IPS-NIHi7 (cell line): ENCODE data around the gene ALDH3B1.
A peak's percentile ranks its signal among the peaks of the same experiment; 100 is the strongest.

Experiments
- DNase-seq: peaks from one replicate; pipeline ENCODE4 v3.0.0; 2012; ENCODE audit warnings: mixed read lengths; ENCODE audit errors: extremely low spot score

The ALDH3B1 gene

DNA sequence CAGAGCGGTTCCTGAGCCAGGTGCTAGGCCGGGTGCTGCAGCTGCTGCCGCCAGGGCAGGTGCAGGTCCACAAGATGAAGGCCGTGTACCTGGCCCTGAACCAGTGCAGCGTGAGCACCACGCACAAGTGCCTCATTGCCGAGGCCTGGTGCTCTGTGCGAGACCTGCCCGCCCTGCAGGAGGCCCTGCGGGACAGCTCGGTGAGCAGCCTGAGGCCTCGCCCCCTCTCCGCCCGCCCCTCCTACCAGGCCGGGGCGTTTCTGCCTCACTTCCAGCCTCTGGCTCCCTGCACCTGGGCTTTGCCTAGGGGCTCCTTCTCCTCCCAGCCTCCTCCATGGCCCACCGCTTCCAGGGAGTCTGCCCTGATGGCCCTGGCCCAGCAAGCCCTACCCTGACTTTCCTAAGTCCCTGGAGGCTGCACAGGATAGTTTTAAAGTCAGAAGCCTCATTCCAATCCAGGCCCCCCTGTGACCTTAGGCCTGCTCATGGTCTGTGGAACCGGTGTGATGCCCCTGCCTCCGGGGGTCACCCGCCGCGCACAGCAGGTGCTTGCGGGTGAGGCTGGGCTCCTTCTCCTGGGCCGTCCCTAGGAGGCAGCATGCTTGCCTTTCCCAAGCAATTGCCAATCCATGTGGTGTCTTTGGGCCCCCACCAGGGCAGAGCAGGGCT, 34.2 kb downstream of the ALDH3B1 start:
- DNase-seq: peak; percentile 48

- DNase-seq: no peak
Measured at GRCh38 chr11:68044898-68045351, 34.8 kb downstream of the ALDH3B1 start.

- DNase-seq: no peak
Measured at GRCh38 chr11:68047437-68048290, 37.5 kb downstream of the ALDH3B1 start.

DNA sequence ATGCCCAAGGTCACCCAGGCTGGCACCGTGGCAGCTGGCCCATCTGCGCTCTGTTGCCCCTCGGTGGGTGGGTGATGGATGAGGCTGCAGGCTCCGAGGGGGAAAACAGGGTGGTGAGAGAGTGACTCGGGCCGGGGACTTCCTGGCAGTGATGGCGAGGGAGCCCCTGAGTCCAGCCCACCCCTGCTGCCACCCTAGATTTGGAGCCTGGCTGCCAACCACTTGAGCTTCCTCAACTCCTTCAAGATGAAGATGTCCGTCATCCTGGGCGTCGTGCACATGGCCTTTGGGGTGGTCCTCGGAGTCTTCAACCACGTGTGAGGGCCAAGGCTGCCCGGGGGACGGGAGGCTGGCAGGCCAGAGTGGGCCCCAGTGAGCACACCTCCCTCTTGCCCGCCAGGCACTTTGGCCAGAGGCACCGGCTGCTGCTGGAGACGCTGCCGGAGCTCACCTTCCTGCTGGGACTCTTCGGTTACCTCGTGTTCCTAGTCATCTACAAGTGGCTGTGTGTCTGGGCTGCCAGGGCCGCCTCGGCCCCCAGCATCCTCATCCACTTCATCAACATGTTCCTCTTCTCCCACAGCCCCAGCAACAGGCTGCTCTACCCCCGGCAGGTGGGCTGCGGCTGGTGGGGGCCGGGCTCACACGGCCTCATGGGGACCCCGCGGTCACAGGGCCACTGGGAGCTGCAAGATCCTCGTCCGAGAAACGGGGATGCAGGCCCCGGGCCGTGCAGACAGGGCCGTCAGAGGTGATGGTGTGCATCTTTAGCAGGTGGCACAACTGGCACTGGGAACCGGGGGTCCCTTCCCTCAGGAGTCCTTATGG, 38.8 kb downstream of the ALDH3B1 start:
- DNase-seq: no peak

- no peak for DNase-seq
Measured at GRCh38 chr11:68049509-68050370, 39.6 kb downstream of the ALDH3B1 start.

- peak; percentile 13 for DNase-seq
Measured at GRCh38 chr11:68050371-68050841, 40.3 kb downstream of the ALDH3B1 start.

DNA sequence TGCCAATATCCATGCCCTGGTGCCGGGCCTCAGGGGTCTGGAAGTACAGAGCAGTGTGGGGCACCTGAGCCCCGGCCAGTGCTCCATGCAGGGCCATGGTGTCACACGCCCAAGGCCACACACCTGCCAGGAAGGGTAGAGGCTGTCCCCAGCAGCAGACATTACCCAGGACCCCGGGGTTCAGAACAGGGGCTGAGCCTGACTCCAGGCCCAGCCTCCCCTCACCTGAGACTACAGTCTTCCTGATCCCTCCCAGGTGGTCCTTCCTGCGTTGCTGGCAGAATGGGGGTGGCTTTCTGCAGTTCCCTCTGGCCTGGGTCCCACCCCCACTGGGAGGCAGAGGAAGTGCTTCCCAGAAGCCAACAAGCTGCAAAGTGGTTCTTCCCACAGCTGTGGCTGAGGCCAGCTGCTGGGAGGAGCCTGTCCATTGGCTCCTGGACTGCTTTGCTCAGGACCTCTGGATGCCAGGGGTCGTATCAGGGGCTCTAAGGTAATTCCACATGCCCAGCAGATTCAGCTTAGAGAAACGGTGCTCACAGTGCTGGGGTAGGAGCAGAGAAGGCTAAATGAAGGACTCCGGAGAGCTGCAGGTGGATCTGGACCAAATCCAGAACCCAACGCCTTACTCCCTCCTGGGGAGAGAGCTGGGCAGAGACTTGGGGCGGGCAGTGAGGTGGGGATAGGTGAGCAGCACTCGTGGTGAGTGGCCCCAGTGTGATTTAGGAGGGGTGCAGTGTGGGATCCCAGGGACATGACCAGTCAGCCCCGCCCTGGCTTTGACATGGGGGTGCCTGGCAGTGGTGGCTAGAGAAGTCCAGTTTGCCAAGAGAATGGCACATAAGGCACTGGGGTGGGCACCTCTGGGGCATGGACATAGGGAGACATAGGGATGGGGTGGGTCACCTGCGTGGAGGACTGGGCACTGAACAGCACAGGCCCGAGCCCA, 41.3 kb downstream of the ALDH3B1 start:
- DNase-seq: peak; percentile 54

DNA sequence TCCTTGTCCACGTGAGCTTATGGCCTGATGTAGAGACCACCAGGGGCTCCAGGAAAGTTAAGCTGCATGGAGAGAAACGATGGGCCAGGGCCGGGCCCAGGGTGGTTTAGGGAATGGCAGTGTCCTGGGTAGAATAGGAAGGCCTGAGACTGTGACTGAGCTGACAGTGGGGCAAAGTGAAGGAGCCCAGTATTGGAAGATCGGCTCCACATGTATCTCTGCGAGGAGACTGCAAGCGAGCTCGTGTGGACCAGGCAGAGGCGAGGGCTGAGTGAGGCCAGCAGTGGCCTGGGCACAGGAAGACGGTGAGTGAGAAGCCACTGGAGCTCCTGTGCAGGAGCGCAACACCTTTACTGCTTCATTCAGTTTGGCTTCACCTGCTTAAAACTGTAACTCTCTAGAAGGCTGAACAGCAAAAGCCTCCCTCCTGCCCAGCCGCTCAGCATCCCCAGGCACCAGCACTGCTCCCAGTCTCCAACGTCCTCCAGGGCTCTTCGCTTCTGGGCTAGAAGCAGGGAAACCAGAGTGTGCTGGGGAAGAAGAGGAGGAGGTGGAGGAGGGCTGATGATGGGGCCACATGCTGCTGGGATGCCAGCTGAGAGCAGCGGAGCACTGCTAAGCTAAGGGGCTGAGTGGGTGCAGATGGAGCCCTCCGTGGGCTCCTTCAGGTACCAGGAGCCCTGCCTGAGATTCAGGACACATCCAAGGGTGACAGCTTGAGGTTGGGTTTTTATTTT, 42.2 kb downstream of the ALDH3B1 start:
- no peak for DNase-seq

DNA sequence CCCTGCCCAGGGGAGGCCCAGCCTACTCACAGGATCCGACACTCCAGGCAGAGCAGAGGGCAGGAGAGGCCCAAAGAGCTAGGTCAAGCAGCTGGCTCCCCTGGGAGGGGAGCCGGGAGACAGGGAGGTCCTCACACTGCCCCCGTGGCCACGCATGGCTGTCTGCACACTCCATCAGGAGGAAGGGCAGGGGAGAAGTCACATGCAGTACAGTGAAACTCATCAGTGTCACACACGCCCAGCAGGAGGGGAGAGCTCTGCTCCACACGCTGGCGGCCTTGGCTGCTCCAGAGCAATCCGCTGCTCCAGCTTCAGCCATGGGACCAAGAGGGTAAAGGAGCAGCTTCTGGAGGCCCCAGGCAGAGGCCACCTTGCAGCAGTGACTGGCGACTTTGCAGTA, 43.0 kb downstream of the ALDH3B1 start:
- no peak for DNase-seq

DNA sequence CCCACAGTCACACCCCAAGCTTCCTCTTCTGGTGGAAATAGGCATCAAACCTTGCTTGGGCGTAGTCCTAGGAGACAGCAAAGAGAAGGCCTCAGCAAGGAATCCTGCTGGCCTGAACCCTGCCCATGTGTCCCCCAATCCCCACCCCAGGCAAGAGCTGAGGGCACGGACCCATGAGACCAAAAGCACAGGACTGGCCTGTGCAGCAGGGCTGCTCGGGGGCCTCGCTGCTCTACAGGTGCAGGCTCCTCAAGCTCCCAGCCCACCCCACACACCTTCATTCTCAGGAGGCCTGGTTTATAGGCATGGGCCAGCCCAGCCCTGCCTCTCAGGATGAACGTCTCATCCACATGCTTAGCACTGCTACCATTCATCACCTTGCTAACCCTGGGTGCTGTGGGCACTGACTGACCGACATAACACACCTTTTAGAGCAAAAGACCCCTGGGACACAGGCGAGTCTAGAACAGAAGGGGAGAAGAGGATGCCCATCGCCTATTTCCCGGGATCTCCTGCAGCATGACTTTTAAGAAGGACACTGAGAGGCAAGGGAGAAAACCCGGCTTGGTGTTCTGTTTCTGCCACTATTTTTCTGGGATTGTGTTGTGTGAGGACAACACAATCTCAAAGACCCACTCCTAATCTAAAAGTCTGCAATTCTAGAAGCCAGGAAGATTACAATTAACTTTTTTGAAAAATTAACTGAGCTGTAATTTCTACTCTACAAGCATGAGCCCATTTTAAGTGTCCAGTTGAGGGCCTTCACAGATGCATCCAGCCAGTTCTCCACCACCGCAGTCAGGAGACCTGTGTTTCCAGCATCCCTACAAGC, 44.1 kb downstream of the ALDH3B1 start:
- no peak for DNase-seq

DNA sequence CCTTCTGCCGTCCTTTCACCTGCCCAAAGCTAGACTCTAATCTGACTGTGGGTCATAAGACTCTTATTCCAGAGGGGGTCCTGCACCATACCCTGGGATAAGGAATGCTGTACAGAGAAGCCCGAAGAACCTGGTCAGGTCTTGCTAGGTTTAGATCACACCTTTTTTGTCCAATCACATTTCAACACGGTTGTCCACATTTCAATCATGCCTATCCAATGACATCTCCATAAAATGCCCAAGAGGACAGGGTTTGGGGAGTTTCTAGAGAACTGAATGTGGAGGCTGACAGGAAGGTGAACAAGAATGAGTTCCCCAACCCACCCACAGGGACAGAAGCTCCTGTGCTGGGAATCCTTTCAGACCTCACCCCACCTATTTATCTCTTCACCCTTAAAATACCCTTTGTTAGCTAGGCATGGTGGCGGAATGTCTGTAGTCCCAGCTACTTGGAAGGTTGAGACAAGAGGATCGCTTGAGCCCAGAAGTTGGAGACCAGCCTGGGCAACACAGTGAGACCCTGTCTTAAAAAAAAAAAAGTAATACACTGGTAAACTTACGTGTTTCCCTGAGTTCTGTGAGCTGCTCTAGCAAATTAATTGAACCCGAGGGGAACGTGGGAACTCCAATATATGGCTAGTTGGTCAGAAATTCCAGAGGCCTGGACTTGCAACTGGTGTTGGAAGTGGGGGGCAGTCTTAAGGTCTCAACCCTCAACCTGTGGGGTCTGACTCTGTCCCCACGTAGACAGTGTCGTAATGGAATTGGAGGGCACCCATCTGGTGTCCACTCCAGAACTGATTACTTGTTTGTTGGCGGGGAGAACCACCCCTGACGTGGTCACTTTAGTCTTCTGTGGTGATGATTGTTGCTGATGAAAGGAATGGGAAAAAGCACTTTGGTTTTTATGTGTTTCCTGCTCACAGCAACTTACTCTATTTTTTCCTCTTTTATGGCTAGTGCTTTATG, 46.5 kb downstream of the ALDH3B1 start:
- no peak for DNase-seq

DNA sequence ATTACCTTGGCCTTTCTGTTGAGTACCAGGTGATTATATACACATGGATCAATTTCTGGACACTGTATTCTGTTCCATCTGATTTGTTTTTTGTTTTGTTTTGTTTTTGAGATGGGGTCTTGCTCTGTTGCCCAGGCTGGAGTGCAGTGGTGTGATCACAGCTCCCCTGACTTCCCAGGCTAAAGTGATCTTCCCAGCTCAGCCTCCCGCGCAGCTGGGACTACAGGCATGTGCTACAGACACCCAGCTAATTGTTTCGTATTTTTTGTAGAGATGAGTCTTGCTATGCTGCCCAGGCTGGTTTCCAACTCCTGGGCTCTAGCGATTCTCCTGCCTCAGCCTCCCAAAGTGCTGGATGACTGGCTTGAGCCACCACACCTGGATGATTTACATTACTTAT, 47.7 kb downstream of the ALDH3B1 start:
- DNase-seq: no peak

- no peak for DNase-seq
Measured at GRCh38 chr11:68061508-68061907, 51.4 kb downstream of the ALDH3B1 start.

DNA sequence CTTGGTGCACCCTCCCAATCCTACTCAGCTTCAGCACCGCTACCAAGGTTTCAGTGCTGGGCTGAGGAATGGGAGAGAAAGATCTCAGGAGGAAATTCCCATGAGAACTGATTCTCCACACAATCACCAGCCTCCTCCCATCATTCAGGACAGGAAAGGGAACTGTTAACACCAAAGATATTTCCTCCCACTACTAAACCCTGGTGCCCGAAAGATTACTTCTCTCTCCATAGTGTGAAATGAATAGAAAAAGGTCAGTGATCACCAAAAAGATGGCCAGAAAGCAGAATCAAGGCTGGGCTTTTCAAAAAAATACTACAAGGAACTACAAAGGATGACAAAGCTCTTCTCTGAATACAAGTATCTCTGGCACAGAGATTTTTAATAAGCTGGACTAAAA, 54.8 kb downstream of the ALDH3B1 start:
- DNase-seq: no peak

GRCh38 chr11:68065841-68066240, 55.7 kb downstream of the ALDH3B1 start:
- DNase-seq: no peak

DNA sequence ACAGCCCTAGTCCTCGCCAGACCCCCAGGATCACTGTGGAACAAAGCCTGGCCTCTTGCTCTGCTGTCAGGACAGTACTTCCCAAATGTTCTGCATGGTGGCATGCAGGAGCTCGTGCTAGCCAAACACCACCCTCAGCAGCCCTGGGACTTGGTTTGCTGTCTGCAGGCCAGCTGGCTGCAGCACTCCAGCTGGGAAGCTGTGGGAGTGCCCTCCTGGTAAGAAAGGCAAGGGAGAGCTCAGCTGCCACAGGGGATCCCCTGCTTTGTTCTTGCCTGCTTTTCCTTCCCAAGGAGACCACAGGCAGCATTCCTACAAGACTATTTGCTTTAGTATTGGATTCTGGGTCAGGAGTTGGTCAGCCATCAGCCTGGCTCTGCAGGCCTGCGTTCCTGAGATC, 56.6 kb downstream of the ALDH3B1 start:
- no peak for DNase-seq

DNA sequence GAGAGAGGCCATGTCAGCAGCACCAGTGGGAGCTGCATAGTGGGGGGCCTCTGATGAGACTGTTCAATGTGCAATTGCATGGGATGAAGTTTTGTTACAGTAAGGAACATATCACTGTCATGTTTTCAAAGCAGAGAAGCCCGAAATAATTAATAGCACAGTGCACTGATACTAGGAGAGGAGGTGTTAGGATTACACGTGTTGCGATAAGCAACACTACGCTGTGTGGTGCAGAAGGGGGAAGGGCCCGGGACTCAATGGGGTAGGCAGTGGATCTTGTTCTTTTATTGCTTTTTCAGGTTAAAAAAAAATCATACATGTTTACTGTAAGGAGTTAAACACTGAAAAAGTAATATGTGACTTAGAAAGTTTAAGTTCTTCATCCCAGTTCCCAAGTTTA, 57.9 kb downstream of the ALDH3B1 start:
- no peak for DNase-seq
